Neural progenitor cell (in vitro differentiated cells): ENCODE measurements around the gene TAB2.

ENCODE experiments used
- EZH2 ChIP-seq: fragments of 200-600 bp; sonication (generic); IDR thresholded peaks from 2 replicates; pipeline ENCODE4 v1.6.1; 2017; ENCODE audit warnings: antibody characterized with exemption, mild to moderate bottlenecking, moderate library complexity
- EZH2phosphoT487 ChIP-seq: fragments of 200-600 bp; sonication (generic); IDR thresholded peaks from 2 replicates; pipeline ENCODE4 v1.6.1; 2017; ENCODE audit warnings: antibody characterized with exemption
- TF ChIP-seq, protein P1 (sequence below): fragments of 200-600 bp; sonication (generic); IDR thresholded peaks from 2 replicates; pipeline ENCODE4 v1.5.1; 2017; ENCODE audit warnings: antibody characterized with exemption, mild to moderate bottlenecking

DNA sequence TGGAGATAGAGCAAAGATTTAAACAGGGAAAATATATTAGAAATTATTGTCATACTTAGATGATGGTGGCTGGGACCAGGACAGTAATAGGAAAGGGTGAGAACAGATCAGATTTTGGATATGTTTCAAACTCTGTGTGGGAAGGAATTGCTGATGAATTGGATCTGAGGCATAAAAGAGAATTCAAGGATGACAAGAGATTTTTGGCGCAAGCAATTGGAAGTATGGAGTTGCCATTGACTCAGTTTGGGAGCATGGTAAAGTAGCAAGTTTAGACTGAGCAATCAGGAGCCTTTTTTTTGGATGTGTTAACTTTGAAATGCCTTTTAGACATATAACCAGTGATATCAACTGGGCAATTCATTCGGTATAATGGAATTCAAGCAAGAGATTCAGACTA is 14.4 kb downstream of the TAB2 start:
- TF ChIP-seq EZH2phosphoT487 = no peak
- TF ChIP-seq, protein P1, sequence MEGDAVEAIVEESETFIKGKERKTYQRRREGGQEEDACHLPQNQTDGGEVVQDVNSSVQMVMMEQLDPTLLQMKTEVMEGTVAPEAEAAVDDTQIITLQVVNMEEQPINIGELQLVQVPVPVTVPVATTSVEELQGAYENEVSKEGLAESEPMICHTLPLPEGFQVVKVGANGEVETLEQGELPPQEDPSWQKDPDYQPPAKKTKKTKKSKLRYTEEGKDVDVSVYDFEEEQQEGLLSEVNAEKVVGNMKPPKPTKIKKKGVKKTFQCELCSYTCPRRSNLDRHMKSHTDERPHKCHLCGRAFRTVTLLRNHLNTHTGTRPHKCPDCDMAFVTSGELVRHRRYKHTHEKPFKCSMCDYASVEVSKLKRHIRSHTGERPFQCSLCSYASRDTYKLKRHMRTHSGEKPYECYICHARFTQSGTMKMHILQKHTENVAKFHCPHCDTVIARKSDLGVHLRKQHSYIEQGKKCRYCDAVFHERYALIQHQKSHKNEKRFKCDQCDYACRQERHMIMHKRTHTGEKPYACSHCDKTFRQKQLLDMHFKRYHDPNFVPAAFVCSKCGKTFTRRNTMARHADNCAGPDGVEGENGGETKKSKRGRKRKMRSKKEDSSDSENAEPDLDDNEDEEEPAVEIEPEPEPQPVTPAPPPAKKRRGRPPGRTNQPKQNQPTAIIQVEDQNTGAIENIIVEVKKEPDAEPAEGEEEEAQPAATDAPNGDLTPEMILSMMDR = no peak
- no peak for TF ChIP-seq EZH2
